HG02852 (cell line): ENCODE data around the gene KIAA1549.
"Not testable (repeated sequence)": the region's sequence is repeated elsewhere in the genome, so short reads cannot be mapped to it uniquely, and the experiment has no call there.

Experiments used
- ATAC-seq: cut with Tn5 transposase; IDR thresholded peaks from one replicate; pipeline ENCODE4 v1.9.1; 2021; ENCODE audit warnings: mild to moderate bottlenecking, moderate library complexity; ENCODE audit not compliant: unreplicated experiment

KIAA1549 gene

DNA sequence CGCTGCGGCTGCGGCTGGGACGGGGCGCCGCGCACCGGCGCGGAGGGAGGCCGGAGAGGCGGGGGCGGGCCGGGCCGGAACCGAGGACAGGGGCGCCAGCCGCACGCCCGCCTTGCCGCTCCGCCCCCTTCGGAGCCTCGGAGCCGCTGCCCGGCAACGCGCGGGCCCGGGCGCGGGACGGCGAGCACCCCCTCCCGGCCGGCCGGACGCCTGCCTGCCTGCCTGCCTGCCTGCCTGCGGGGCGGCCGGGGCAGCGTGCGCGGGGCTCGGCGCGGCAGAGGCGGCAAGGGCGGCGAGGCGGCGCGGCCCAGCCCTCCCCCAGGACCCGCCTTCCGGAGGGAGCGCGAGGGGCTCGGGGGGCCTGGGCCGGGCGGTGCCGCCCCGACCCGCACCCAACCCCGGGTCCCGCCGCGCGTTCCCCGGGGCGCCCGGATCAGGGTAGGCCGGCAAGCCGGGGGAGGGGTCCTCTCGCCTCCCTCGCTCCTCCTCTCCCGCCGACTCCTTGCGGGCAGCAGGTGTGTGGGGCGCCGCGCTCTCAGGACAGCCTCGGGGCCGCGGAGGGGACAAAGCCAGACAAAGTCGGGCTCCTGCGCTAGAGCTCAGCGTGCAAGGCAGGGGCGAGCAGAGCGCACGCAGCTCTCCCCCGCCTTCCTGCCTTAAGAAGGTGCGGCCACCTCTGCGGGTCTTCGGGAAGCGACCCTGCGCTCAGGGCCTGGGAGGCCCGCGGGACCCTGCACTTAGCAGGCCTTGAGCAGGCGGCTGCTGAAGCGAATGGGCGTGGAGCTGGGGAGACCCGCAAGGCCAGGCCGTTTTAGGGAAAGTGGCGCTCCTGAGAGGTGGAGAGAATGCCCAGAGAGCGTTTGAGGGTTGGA, at the start of gene KIAA1549:
KIAA1549 (minus strand) TSS at position 58 of the 872 bp plus-strand sequence. CDS start 120 bp downstream, outside the sequence.
- ATAC-seq = peak; percentile 83

DNA sequence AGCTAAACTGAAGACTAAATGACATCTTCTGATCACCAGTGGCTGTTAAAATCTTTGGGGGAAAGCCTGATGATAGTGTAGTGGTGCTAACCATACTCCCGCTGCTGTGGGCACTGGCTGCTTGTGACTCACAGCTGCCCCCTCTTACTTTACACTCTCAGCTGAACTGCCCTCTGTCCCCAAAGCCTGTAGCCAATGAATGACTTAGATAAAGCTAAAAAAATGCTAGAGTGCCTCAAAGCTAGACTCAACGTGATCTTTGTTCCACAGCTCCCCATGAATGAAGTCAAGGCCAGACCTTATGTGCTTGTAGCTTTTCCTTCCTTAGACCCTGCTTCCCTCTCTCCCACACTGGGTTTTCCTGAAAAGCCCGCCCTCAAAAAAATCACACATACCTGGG, 48.2 kb upstream of the KIAA1549 start:
- no peak for ATAC-seq

DNA sequence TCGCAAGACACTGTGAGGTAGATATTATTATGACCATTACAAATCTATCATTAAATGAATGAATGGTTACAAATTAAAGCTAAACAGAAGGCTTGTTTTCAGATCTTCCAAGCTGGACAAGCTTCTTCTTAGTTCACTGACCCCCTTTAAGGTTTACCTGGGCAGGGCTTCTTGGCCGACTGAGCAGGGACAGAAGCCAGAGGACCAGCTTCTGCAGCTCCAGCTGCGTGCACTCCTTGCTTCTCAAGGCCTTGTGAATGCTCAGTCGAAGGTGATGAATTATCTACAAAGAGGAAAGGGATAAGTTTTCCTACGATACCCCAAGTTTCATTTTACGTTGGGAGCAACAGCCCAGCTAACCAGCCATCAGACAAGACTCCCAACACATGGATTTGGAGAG, 45.4 kb upstream of the KIAA1549 start:
- no peak for ATAC-seq

DNA sequence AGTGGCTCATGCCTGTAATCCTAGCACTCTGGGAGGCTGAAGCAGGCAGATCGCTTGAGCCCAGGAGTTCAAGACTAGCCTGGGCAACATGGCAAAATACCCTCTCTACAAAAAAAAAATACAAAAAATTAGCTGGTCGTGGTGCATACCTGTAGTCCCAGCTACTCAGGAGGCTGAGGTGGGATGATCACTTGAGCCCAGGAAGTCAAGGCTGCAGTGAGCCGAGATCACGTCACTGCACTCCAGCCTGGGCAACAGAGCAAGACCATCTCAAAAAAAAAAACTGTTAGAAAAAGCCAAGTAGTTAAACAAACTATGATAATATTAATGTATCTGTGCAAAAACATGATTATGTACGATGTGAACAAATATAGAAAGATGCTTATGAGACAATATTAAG, 44.7 kb upstream of the KIAA1549 start:
- not testable (repeated sequence) for ATAC-seq

DNA sequence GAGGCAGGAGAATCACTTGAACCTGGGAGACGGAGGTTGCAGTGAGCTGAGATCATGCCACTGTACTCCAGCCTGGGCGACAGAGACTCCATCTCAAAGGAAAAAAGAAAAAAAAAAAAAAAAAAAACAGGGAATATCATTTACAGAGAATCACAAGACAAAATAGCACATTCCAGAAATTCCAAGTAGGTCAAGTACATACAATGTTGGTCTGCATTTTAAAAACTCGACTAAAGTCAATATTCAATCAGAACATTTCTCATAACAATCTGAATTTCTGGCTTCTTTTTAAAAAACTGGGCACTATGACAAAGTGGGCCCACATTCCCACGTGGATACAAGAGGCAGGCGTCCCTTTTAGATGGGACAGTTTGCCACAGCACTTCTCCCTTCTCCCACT, 41.9 kb upstream of the KIAA1549 start:
- ATAC-seq = no peak

DNA sequence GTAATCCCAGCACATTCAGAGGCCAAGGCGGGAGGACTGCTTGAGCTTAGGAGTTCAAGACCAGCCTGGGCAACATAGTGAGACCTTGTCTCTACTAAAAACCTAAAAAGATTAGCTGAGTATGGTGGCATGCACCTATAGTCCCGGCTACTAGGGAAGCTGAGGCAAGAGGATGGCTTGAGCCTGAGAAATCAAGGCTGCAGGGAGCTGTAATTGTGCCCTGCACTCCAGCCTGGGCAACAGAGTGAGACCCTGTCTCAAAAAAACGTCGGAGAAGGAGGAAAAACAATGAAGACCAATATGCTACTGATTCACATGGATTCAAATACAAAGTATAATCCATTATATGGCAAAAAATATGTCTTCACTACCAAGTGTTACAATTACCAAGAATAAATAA, 41.1 kb upstream of the KIAA1549 start:
- no peak for ATAC-seq

DNA sequence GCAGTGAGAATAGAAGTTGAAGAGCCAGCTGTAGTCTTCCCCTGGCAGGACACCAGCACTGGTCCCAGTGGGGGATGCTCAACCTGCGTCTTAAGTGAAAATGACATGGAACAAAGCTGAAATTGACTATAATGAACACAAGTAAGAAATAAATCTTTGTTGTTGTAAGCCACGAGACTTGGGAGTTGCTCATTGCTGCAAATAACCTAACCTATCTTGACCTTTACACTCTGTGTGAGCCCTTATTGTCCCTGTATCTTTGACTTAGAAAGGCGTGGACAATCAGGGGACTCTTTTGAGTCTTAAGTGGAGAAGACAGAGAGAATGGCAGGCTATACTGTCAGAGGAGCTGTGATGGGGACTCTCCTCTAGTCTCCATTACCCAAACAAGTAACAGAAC, 37.7 kb upstream of the KIAA1549 start:
- ATAC-seq = no peak

DNA sequence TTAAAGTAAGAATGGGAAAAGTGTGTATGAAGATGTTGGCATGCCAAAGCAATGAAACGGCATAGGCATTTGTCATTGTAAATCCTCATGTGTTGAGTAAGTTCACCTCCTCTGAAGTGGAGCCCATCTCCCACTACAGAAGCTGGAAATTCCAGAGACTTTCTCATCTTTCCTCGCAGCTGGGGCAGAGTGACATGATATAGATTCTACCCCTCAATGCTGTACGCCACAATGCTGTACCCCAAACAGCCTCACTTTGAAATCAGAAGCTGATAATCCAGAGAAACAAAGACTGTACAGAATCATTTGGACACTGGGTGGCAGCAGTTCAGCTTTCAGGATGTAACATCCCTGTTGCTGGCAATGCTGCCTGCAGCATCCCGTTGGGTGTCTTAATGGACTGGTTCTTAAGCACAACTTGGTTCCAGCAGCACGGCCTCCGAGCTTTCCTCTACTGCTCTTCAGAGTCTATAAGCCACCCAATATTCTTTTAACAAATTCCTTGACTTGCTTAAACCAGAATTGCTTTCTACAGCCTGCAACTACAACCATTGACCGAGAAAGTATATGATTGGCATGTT, 35.8 kb upstream of the KIAA1549 start:
- peak; percentile 88 for ATAC-seq

DNA sequence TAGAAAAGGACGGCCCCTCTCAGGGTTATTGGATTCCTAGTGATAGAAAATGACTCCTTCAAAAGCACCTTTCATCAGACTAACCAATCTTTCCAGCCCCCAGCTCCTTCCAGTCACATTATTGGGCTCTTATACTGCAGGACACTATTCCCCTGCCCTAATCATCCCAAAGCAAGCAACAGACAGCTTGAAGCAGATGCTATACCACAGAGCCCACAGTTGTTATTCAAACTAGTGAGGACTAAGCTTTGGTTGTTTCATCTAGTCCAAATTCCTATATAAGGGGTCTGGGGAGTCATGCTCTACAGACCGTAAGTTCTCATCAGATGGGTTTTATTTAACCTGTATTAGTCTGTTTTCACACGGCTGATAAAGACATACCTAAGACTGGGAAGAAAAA, 30.2 kb upstream of the KIAA1549 start:
- no peak for ATAC-seq

DNA sequence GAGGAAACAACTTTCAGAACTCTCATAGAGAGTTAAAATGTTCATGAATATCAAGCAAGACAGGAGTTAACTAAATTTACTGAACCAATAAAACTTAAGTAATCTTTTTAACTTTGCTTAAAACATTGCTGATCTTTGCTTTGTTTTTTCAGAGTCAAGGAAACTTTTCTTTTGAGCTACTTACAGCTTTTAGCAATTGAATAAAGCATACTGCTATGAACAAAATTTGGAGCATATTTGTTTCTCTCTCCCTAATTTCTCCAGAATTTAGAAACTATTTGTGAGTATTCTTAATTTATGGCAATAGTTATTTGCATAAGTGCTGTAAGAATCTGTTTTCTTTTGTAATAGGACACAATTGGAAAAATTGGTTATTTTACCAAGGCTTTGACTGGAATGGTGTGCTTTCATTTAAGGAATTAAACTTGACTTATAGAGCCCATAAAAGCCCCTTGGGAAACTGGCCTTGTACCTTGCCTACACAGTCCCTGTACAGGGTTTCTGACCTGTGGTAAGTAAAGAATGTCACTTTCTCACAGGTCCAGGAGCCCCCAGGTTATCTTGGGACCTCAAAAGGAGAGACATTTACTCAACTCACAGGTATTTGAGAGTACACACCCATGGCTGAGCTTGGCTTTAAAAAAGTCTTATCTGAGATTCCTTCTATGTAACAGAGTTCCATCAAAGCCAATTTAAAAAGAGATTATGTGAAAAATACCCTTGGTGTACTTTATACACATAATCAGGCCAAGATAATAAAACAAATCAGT, 23.3 kb upstream of the KIAA1549 start:
- no peak for ATAC-seq

DNA sequence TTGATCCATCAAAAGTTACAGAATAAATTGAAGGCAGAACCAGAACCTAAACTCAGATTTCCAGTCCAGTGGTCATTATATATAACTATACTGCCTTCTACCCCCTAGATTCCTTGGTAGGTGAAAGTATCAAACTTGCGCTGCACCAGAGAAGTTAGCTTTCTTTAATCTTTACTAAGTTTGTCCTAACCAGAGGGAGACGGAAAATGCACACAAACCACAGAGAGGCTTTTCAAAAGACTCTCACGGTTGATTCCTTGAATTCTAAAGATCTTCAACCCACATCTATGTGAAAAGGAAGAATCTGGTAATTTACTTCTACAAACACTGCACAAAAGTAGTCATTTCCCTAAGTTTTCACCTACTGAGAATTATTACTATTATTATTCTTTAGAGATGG, 18.2 kb upstream of the KIAA1549 start:
- no peak for ATAC-seq

DNA sequence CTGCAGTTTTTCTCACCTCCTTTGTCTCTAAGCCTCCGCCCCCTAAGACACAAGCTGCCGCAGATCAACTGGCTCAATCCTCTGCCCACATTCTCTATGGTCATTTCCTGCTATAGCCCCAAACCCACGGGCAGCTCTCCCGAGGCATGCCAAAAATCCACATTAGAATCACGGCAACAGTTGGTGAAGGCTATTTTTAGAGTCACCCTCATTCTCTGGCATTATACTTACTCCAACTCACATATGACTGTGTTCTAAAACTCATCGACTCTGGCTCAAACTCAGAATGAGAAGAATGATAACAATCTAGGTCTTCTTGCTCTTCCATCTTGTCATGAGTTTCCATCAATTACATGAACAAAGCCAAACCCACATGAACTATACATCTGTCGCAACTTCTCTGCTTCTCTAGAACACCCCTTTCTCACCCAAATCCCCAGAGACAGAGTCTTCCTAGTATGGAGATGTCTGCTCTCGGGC, 10.9 kb upstream of the KIAA1549 start:
- no peak for ATAC-seq

DNA sequence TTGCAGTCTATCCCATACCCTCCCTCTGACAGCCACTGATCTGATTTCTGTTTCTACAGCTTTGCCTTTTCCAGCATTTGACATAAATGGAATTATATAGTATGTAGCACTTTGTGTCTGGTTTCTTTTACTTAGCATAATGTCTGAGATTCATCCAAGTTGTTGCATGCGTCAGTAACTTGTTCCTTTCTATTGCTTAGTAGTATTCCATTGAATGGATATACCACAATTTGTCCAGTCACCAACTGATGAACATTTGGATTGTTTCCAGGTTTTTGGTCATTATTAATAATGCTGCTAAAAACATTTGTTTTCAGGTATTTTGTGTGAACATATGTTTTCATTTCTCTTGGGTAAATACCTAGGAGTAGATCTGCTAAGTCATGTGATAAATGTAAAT, 6.5 kb upstream of the KIAA1549 start:
- ATAC-seq = no peak

DNA sequence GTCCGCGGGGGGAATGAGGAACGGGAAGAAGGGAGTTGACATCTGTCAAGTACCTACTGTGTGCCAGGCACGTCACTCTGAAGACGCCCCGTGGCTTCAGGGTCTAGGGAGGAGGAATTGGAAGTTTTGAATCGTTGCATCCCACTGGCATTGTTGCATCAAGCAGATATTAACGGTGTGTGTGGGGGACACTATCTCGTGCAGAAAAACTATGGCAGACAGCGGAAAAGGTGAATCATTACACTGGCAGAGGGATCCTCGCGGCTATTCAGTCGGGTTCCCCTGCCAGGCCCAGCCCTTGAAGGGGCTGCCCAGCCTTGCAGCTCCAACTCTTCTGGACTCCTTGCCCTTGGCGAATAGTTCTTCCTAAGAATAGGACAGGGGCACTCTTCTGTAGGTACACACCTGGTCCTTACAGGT, 1.0 kb upstream of the KIAA1549 start:
- ATAC-seq = no peak

DNA sequence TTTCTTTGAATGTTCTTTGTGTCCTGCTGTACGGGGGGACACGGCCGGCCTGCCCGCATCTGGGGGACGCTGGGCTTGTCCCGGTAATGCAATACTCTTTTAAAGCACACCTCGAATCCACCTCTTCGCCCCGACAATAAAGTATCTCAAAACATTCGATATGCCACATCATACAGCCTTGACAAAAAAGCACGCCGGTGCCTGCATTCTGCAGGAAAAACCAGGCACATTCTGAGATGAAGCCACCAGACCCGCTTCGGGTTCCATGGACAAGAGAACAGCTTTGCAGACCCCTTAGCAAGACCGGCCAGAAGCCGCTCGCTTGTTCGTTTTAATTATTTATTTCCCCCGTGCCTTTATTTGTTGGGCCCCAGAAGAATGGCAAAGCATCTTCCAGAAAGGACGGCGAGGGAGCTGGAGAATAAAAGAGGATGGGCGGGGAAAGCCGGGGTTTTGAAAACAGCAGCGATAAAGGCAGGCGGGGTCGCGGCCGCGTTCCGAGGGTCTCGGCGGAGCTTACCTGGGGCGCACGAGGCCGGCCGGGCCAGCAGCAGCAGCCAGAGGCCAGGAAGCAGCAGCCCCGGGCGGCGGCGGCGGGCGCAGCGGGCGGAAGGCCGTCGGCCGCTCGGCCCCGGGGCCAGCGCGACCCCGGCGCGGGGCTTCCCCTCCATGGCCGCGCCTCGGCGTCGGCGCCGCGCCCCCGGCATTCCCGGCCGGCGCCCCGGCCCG, 462 bp downstream of the KIAA1549 start:
- ATAC-seq = peak; percentile 39

DNA sequence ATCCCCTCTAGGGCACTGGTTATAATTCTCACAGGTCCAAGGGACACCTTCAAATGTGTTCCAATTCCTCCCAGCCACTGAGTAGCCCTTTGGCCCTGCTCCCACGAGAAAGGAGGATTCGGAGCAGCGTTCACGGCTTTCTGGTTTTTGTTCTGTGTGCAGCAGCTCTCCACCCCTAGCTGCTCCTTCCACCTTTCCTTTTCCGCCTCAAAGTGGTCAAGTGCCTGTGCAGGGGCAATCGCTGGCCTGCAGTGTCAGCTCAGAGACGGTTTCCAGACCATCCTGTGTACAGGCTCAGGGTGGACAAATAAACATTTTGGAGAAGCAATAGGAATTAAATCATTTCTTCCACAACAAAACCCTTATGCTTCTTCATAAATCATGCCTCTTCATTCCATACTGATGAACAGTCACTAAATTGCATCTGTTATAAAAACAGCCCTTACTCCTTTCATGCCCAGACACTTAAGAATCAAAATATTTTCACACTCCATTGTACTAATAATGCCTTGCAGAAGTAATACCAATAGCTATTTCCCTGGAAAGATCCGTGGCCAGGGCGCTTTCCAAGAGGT, 1.1 kb downstream of the KIAA1549 start:
- no peak for ATAC-seq

DNA sequence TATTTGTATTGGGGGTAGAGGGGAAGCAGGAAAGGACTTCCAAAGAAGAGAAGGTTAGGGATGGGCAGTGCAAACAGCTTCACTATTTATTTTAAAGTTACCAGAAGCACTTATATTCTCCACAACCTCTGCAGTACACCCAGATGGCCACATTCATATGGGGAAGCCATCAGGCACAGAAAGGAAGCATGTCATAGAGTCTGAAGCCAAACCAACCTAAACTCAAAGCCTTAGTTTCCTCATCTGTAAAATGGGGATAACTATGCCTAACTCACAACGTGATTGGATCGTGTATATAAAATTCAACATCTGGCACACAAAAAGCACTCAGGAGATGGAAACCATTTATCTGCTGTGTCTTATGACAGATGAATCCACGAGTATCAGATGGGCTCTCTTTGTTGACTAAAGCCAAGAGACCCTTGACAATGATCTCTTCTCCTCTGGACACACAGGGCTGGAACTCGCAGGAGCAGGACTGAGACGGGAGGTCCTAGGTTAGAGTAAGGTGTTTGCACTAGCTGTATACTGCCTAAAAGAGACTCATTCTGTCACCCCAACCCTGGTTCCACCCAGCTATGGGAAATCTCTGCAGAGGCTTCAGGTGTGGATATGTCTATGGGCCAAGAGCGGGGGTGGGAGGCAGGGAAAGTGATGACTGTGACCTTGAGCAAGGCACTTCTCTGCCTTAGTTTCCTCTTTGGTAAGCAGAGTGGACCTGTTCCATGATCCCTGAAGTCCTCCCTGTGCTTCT, 1.8 kb downstream of the KIAA1549 start:
- no peak for ATAC-seq

DNA sequence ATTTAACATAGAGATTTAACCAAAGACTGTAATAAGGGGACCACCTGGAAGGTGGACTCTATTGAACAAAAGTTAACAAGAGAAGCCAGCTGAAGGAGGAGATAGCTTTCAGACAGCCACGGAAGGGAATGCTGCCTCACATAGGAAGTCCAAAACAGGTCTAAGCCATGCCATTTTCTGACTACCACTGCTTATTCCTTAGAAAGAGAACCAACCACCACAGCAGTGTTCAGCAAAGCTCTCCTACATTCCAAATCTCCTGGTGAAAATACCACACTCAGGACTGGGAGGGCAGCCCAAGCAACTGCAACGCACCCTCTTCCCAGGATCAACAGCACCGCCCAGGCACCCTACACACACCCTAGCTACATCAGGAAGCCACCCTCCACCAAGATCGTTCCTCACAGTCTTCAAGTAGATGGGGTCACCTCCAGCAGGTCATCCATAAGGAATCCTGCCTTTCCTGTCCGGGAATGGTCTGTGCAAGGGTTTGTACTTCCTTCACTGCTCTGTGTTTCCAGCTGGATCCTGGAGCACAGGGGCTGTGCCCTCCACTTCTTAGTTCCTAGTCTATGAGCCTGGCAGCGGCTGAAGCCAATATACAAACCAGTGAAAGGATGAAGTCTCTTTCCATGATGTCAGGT, 2.5 kb downstream of the KIAA1549 start:
- no peak for ATAC-seq

DNA sequence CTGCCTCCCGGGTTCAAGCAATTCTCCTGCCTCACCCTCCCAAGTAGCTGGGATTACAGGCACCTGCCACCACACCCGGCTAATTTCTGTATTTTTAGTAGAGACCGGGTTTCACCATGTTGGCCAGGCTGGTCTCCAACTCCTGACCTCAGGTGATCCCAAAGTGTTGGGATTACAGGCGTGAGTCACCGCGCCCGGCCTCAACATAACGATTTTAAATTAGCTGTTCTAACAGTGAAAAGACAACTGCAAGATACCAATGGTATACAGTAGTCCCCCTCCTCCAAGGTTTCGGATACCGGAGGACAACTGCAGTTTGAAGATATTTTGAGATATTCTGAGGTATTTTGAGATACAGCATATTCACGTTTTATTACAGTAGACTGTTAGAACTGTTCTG, 5.0 kb downstream of the KIAA1549 start:
- ATAC-seq = not testable (repeated sequence)
